Stomach smooth muscle (tissue), 2 donors: ENCODE measurements around the gene QPRT.
A peak's percentile ranks its signal among the peaks of the same experiment; 100 is the strongest.
"Not testable (repeated sequence)": the region's sequence is repeated elsewhere in the genome, so short reads cannot be mapped to it uniquely, and the experiment has no call there.

Source experiments
- H3K27ac ChIP-seq: one replicate; pipeline ENCODE4 v1.7.0; 2013; ENCODE audit warnings: mild to moderate bottlenecking, low read length, inconsistent platforms
- H3K27me3 ChIP-seq, 2 donors: one replicate each; pipeline ENCODE4 v1.7.0; 2013; ENCODE audit warnings: low read length in 2 of 2; ENCODE audit not compliant: insufficient read depth in 2 of 2, control insufficient read depth in 1 of 2
- H3K36me3 ChIP-seq, 2 donors: one replicate each; pipeline ENCODE4 v1.7.0; 2013; ENCODE audit warnings: low read length in 2 of 2; ENCODE audit not compliant: control insufficient read depth in 2 of 2, insufficient read depth in 2 of 2
- H3K4me1 ChIP-seq: one replicate; pipeline ENCODE4 v1.7.0; 2013; ENCODE audit warnings: low read length; ENCODE audit not compliant: control insufficient read depth, insufficient read depth
- H3K4me3 ChIP-seq, 2 donors: one replicate each; pipeline ENCODE4 v1.7.0; 2013; ENCODE audit warnings: low read length in 2 of 2
- H3K9ac ChIP-seq, 2 donors: one replicate each; pipeline ENCODE4 v1.7.0; 2013; ENCODE audit warnings: low read length in 2 of 2, mild to moderate bottlenecking in 1 of 2
- H3K9me3 ChIP-seq, 2 donors: one replicate each; pipeline ENCODE4 v1.7.0; 2013; ENCODE audit warnings: low read length in 2 of 2; ENCODE audit not compliant: control insufficient read depth in 2 of 2
- donor health status: healthy.
- donor health status: Pancreatic carcinoma.

QPRT gene

GRCh38 chr16:29678691-29679267, at the start of gene QPRT:
Gene QPRT, plus strand, starts transcription at chr16:29679180. Its CDS starts 18 bp downstream, at chr16:29679198.
- Histone ChIP-seq H3K9me3 (no peaks in the 10 kb centered on the region), H3K4me1 (peaks cover 6% of the 10 kb centered on the region), H3K27ac (no peak within 1 kb of the TSS), H3K36me3 (no peaks in the 10 kb centered on the region), H3K27me3 (no peaks in the 10 kb centered on the region), H3K4me3 (peak within 1 kb of the TSS; percentile 11 to 49), H3K9ac (peak within 1 kb of the TSS in 1 of 2 donors; percentile 14)

GRCh38 chr16:29629318-29629717, 49.7 kb upstream of the QPRT start:
- H3K27me3 ChIP-seq, H3K36me3 ChIP-seq, H3K9me3 ChIP-seq, H3K9ac ChIP-seq, H3K4me3 ChIP-seq, H3K27ac ChIP-seq, H3K4me1 ChIP-seq: not testable (repeated sequence)

GRCh38 chr16:29631658-29632057, 47.3 kb upstream of the QPRT start:
- H3K9ac ChIP-seq, H3K9me3 ChIP-seq, H3K4me3 ChIP-seq, H3K27me3 ChIP-seq, H3K4me1 ChIP-seq, H3K36me3 ChIP-seq, H3K27ac ChIP-seq: not testable (repeated sequence)

GRCh38 chr16:29635902-29636301, 43.1 kb upstream of the QPRT start:
- H3K36me3 ChIP-seq, H3K27ac ChIP-seq: not testable (repeated sequence)

GRCh38 chr16:29636368-29636767, 42.6 kb upstream of the QPRT start:
- H3K36me3 ChIP-seq, H3K27me3 ChIP-seq, H3K27ac ChIP-seq, H3K9me3 ChIP-seq, H3K4me3 ChIP-seq, H3K4me1 ChIP-seq, H3K9ac ChIP-seq: not testable (repeated sequence)

More at GRCh38 chr16:29635902-29636301, 43.1 kb upstream of the QPRT start:
- H3K27me3 ChIP-seq, H3K9me3 ChIP-seq, H3K4me3 ChIP-seq, H3K4me1 ChIP-seq, H3K9ac ChIP-seq: not testable (repeated sequence)

- H3K9ac ChIP-seq, H3K27me3 ChIP-seq, H3K4me3 ChIP-seq, H3K27ac ChIP-seq, H3K4me1 ChIP-seq, H3K36me3 ChIP-seq, H3K9me3 ChIP-seq: not testable (repeated sequence)
Observed at GRCh38 chr16:29638751-29639150, 40.2 kb upstream of the QPRT start.

- no peaks in the 10 kb centered on the region for H3K27me3 ChIP-seq
- no peaks in the 10 kb centered on the region for H3K9me3 ChIP-seq
- no peak overlapping the region for H3K27ac ChIP-seq
- H3K4me1 ChIP-seq = no peaks in the 10 kb centered on the region
- no peak overlapping the region for H3K4me3 ChIP-seq
- no peak overlapping the region for H3K9ac ChIP-seq
- no peaks in the 10 kb centered on the region for H3K36me3 ChIP-seq
Observed at GRCh38 chr16:29641561-29641960, 37.4 kb upstream of the QPRT start.

- Histone ChIP-seq H3K27me3 (no peaks in the 10 kb centered on the region), H3K27ac (no peak overlapping the region), H3K4me3 (no peak overlapping the region), H3K36me3 (no peaks in the 10 kb centered on the region), H3K9ac (no peak overlapping the region), H3K4me1 (no peaks in the 10 kb centered on the region), H3K9me3 (no peaks in the 10 kb centered on the region)
Observed at GRCh38 chr16:29643596-29643995, 35.4 kb upstream of the QPRT start.

GRCh38 chr16:29644338-29644857, 34.6 kb upstream of the QPRT start:
- no peaks in the 10 kb centered on the region for H3K27me3 ChIP-seq
- H3K9ac ChIP-seq = no peak overlapping the region
- no peak overlapping the region for H3K27ac ChIP-seq
- H3K9me3 ChIP-seq = no peaks in the 10 kb centered on the region
- H3K36me3 ChIP-seq = no peaks in the 10 kb centered on the region
- no peak overlapping the region for H3K4me3 ChIP-seq
- H3K4me1 ChIP-seq = no peaks in the 10 kb centered on the region

GRCh38 chr16:29644973-29645693, 33.8 kb upstream of the QPRT start:
- no peaks in the 10 kb centered on the region for H3K4me1 ChIP-seq
- H3K9ac ChIP-seq = no peak overlapping the region
- no peak overlapping the region for H3K4me3 ChIP-seq
- no peak overlapping the region for H3K27ac ChIP-seq
- no peaks in the 10 kb centered on the region for H3K36me3 ChIP-seq
- no peaks in the 10 kb centered on the region for H3K9me3 ChIP-seq
- no peaks in the 10 kb centered on the region for H3K27me3 ChIP-seq

- Histone ChIP-seq H3K9ac (no peak overlapping the region), H3K4me1 (no peaks in the 10 kb centered on the region), H3K36me3 (no peaks in the 10 kb centered on the region), H3K27ac (no peak overlapping the region), H3K4me3 (no peak overlapping the region), H3K9me3 (no peaks in the 10 kb centered on the region), H3K27me3 (no peaks in the 10 kb centered on the region)
Observed at GRCh38 chr16:29645694-29646187, 33.2 kb upstream of the QPRT start.
